Muscle of arm (tissue), 12 donors: ENCODE measurements around the gene GRM8. TPM values are rescaled to one million over a fixed set of nuclear protein-coding genes. Genes with fewer than 3 reads are reported as not detected.

ENCODE experiments used
- DNase-seq: peaks from one replicate; pipeline ENCODE4 v3.0.0-alpha.2; 2013
- polyA plus RNA-seq, 12 donors: library from polyadenylated mRNA; unstranded; fragments of 120-200 nt; gene quantifications; one replicate each; pipeline ENCODE4 v1.2.1, GENCODE V29; 2013; ENCODE audit not compliant: insufficient read length in 12 of 12

The GRM8 gene
- polyA plus RNA-seq, 12 donors = 0.09 to 2.0 (median 0.33) TPM; not detected in 4

DNA sequence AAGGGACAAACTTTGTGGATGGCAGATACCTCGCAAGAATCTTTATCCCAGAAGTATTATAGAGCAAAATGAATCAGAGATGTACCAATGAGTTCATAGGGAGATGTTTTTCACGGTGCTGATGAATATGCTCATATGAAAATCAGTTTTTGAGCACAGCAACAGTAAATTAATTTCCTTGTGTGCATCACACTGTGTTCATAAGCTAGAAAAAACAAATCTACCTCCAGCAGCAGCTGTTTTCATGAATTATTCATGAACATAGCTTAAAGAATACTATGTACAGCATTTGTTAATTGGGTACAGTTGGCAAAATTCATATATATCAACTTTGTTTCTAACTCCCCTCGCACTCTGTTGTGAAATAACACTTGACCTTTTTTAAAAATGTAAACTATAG, 809.8 kb downstream of the GRM8 start:
- DNase-seq = no peak

DNA sequence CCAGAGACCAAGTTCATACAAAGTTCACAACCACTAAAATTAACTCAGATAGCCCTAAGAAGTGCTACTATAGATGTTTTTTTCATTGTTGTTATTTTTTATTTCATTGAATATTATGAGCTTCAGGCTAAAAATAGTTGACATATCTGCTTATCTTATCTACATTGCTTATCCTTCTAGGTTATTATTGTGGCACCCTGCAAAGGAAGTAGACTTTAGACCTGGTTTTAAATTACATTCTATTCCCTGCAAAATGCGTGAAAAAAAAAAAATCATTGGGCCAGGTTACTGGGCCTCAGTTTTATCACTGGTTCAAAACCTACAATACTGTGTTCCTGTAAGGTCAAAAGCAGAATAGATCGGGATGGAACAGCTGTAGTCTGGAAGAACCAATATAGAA, 811.0 kb downstream of the GRM8 start:
- no peak for DNase-seq

DNA sequence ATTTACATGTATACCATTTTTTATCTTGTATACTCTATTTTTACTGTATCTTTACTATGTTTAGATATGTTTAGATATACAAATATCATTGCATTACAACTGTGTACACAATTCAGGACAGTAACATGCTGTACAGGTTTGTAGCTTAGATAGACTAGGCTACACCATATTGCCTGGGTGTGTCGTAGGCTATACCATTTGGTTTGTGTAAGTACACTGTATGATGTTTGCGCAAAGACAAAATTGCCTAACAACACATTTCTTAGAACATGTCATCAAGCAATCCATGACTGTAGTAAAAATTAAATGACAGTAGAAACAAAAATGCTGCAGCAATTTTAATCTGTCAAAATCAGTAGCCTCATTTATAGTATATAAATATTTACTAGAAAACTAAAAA, 812.2 kb downstream of the GRM8 start:
- DNase-seq = no peak

DNA sequence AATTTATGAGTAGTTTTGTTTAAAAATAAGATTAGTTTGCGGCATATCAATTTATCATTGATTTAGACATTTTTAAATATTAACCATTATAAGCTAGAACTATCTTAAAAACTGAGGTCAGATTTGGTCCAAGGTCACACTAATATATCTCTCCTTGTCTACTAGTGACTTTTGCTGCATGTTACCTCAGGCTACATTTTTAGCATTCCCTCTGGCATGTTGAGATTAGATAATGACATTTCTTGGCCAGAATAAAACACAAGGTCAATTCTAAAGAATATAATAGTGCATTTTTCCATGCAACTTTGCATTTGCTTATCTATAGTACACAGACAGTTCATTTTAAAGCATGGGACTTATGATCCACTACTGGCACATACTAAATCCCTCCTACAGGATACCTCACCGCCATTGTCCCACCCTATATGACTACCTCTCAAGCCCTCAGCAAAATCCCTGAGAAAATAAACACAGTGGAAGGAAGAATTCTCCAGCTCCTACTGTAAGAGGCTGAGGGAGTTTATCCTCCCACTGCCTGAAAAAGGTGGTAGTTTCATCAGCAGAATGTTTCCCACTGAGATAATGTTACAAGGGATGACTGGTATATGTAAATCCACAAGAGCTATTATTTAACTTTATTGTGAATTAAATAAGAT, 816.4 kb downstream of the GRM8 start:
- DNase-seq = no peak

DNA sequence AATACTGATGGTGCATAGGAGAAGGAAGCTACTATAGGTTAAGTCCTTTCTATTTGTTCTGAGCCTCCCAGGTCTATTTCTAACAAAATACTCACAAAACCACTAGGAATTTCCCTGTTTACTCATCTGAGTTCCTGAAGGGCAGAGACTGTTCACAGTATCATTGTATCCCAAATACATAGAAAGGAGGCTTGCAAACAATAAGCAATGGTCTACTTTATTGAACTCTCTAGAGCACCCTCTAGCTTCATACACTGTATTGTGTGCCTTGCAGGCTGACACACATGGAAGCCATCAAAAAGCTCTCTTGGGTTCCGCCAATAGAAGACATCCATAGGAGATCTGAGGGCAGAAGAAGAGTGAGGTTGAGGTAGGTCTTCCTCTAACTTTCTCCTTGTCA, 826.1 kb downstream of the GRM8 start:
- DNase-seq = no peak

DNA sequence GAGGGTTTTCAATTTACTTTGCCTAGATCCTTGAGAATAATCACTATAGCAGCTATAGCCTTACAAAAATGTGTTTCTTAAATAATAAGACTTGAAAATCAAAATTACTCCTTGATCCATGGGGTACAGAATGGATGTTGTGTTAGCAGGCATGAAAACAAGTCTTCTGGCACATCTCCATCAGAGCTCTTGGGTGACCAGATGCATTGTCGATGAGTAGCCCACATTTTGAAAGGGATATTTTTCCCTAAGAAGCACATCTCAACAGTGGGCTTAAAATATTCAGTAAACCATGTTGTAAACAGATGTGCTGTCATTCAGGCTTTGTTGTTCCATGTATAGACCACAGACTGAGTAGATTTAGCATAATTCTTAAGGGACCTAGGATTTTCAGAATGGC, 827.8 kb downstream of the GRM8 start:
- no peak for DNase-seq

DNA sequence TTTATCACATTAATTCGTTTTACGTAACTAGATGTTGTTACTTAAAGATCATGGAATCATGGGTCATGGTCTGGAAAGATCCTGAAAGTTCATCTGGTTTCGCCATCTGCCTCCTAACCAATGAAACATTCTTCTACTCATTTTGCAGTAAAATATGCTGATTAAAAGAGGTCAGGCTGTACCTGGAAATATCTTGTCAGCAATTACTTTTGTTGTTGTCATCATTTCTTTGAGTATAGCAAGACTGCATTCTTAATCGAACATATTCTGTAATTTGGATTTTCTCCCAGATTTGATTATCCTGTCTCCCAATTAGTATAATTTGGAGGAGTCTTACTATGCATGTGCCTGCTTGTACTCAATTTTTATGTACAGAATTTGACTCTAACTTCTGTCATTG, 833.7 kb downstream of the GRM8 start:
- DNase-seq = no peak

DNA sequence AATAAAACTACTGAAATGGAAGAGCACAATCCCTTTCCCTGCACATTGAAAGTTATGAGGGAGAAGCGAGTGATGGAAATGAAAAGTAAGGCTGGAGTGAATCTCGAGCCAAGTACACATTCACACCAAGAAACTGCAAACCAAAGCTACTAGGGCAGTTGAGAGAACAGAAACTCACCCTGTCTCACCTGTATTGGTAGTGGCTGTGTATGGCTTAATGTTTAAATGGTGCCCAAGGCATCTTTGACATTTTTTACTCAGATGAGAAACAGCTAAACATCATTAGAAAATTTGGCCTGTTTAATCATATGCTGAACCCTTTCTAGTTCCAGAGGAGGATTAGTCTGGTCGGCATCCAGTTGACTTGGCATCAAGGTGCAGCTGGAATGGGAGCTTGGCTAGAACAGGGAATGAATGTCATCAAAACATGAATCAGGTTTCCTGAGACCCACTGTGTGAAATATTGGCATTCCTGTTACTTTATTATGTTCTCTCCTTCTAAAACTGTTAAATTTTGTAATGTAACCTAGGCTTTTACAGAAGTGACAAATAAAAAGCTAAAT, 840.8 kb downstream of the GRM8 start:
- peak; percentile 2 for DNase-seq

DNA sequence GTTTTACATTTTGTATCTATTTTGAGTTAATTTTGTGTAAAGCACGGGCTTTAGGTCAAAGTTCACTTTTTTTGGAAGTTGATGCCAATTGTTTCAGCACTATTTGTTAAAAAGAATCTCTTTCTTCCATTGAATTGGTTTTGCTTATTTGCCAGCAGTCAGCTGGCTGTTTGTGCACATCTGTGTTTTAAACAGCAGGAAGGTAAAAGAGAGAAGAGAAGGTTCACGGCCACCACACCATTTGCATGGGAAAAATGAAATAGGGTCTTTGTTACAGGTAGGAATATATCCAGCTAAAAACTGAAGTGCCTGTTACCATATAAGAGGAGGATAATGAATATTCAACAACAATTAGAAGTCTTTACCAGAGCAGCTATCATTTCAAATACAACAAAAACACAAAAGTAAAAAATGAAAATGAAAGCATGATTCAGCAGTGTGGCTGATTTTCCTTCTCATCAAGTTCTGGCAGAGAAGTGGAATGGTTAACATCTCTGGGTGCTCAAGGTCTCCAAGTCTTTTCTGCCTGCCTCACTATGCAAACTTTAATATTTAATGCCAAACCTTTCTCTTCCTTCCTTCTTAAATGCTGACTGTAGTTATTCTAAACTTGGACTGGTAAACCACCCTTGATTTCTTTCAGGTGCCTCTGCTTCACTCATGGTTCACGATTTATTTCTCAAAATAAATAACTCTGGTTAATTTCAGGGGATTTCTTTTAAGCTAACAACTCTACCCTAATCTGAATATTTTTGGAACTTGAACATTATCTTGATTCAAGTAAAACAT, 841.5 kb downstream of the GRM8 start:
- DNase-seq = no peak

DNA sequence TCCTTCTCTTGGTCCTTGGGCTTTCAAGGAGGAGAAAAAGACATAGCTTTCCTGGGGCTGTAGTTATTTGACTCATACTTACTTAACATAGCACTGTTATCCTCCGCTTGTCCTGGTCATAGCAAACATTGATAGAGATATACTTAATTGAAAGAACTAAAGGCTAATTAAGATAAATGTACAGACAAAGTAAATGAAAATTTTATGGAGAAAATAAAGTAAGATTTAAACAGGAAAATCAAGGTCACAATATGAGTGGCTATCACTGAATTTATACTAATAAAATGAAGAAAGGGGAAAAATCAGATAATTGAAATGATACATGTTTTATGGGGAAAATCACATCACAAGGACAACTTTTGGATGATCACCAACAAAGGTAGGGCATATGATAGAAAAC, 849.7 kb downstream of the GRM8 start:
- no peak for DNase-seq

DNA sequence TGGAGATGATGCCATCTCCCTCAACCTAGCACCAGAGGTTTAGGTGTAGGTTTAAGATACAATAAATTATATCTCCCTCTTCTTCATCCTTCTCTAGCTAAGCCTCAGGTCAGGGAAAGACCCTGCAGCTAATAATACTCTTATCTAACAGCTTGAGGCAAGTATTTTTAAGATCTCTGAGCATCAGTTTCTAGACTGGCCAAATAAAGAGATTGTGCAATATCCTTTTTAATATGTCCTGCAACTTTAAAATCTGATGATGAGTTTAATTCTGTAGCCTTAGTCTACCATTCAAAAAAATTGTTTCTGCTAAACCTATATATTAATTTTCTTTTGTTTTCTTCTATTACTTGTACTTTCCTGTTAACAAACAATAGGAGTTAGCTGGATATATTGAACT, 850.8 kb downstream of the GRM8 start:
- no peak for DNase-seq

DNA sequence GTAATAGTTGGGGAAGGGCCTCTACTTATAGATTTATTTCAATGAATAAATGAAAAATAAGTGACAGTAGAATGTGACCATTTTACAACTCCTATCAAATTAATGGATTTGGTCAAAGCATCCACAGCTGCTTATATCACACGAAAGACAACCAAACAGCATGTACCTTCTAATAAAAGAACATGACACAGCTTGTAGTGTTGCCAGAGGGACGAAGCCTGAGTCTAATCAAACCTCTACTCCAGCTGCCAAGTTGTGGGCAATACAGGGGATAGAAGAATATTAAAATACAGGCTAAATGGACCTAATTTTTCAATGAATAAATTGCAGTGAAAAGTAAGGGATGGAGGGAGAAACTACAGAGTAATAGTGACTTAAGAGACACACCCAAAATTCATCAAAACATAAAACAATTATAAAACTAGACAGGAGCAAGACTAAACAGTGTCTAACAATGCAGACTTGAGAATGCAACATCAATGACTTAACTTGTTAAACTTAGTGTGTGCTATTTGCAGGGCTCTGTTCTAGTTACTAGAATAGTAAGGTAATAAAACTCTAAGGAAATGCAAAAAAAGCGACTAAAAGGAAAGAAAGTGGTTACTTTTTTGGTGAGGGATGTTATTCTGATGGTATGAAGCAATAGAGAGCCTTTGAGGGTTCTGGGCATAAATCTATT, 853.8 kb downstream of the GRM8 start:
- DNase-seq = no peak

DNA sequence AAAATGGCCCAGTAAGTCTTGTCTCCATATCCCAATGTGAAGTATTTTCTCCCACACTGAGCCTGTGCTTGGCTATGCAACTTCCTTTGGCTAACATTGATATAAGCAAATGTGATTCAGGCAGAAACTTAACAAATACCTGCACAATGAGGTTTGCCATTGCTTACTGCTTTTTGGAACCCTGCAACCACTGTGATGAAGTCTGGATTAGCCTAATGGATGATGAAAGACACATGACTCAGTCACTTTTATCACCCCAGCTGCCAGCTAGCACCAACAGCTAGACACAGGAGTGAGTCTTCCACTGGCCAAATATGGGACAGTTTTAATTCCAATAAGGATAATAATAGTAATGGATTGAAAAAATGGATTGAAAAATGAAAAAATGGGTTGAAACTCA, 854.5 kb downstream of the GRM8 start:
- DNase-seq = no peak

DNA sequence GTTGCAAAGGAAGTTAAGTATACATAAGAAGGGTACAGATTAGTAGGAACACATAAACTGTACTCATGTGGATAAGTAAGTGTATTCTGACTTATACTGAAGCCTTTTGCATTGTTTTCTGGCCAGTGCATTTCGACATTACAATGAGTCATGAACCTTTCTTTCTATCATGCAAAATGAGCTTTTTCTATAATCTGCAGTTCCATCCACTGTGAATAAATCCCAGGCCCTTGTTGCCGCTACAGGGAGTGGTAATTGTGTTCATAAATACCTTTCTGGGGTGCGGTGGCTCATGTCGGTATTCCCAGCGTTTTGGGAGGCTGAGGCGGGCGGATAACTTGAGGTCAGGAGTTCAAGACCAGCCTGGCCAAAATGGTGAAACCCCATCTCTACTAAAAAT, 858.3 kb downstream of the GRM8 start:
- DNase-seq = no peak

Other genes starting within 250 kb of the GRM8 start
- 10 to 100 TPM in 11 of 12 donors, not detected in 1; 12.2 to 24.1 (median 15.7) TPM for gene ZNF800, start 139.8 kb upstream of the GRM8 start, polyA plus RNA-seq